Measurements from ENCODE around the gene FUT9.

- no peak for TF ChIP-seq CTCF (IDR thresholded peaks at IDR 0.05)
- no peak for TF ChIP-seq POLR2A (IDR thresholded peaks at IDR 0.05)
Observed at GRCh38 chr6:96156425-96156824, 140.7 kb downstream of the FUT9 start.
